GM21381 (cell line): ENCODE data around the gene MTG2.

Experiments
- ATAC-seq: cut with Tn5 transposase; IDR thresholded peaks from one replicate; pipeline ENCODE4 v1.9.1; 2021; ENCODE audit warnings: mild to moderate bottlenecking, moderate library complexity; ENCODE audit not compliant: unreplicated experiment

MTG2 gene

GRCh38 chr20:62178316-62179161 lies 4.3 kb upstream of the MTG2 start:
- no peak for ATAC-seq

- no peak for ATAC-seq
Observed at GRCh38 chr20:62179162-62179504, 3.7 kb upstream of the MTG2 start.

- ATAC-seq, result no peak
Observed at GRCh38 chr20:62181808-62182207, 1.0 kb upstream of the MTG2 start.

- no peak for ATAC-seq
Observed at GRCh38 chr20:62183426-62184142, 756 bp downstream of the MTG2 start.

GRCh38 chr20:62186096-62186426 lies 3.2 kb downstream of the MTG2 start:
- no peak for ATAC-seq

- ATAC-seq, result no peak
Observed at GRCh38 chr20:62186887-62187866, 4.3 kb downstream of the MTG2 start.

- no peak for ATAC-seq
Observed at GRCh38 chr20:62190639-62191411, 8.0 kb downstream of the MTG2 start.

GRCh38 chr20:62191781-62192559 lies 9.1 kb downstream of the MTG2 start:
- ATAC-seq, result no peak

- no peak for ATAC-seq
Observed at GRCh38 chr20:62192635-62193034, 9.8 kb downstream of the MTG2 start.

- ATAC-seq, result no peak
Observed at GRCh38 chr20:62193079-62194025, 10.5 kb downstream of the MTG2 start.

- no peak for ATAC-seq
Observed at GRCh38 chr20:62195075-62195405, 12.2 kb downstream of the MTG2 start.

- ATAC-seq, result no peak
Observed at GRCh38 chr20:62195736-62196135, 12.9 kb downstream of the MTG2 start.

GRCh38 chr20:62196286-62196685 lies 13.5 kb downstream of the MTG2 start:
- no peak for ATAC-seq

GRCh38 chr20:62197311-62197710 lies 14.5 kb downstream of the MTG2 start:
- no peak for ATAC-seq

GRCh38 chr20:62197801-62198200 lies 15.0 kb downstream of the MTG2 start:
- ATAC-seq, result no peak

GRCh38 chr20:62198496-62198895 lies 15.7 kb downstream of the MTG2 start:
- no peak for ATAC-seq

GRCh38 chr20:62198931-62199330 lies 16.1 kb downstream of the MTG2 start:
- no peak for ATAC-seq

GRCh38 chr20:62200491-62201172 lies 17.8 kb downstream of the MTG2 start:
- no peak for ATAC-seq
